GM21390 (cell line): Measurements from ENCODE around the gene RGL2.
"Not testable (repeated sequence)": the region's sequence is repeated elsewhere in the genome, so short reads cannot be mapped to it uniquely, and the experiment has no call there.

Experiments used
- ATAC-seq: cut with Tn5 transposase; IDR thresholded peaks from one replicate; pipeline ENCODE4 v1.9.1; 2021; ENCODE audit not compliant: unreplicated experiment

RGL2 gene

GRCh38 chr6:33273924-33274902 is 24.5 kb downstream of the RGL2 start:
- ATAC-seq = no peak

GRCh38 chr6:33273129-33273923 is 25.4 kb downstream of the RGL2 start:
- no peak for ATAC-seq

GRCh38 chr6:33272275-33273128 is 26.2 kb downstream of the RGL2 start:
- ATAC-seq = no peak

GRCh38 chr6:33271468-33272274 is 27.1 kb downstream of the RGL2 start, which contains the start of the genes RPS18 and VPS52:
Gene RPS18 (plus strand): TSS chr6:33272075. CDS start chr6:33272120, 45 bp downstream.
Gene VPS52 (minus strand): TSS chr6:33271876. CDS start chr6:33271675, 201 bp downstream.
- peak; percentile 67 for ATAC-seq

- no peak for ATAC-seq
Measured at GRCh38 chr6:33271117-33271467, 27.6 kb downstream of the RGL2 start.

- no peak for ATAC-seq
Measured at GRCh38 chr6:33264015-33264414, 34.7 kb downstream of the RGL2 start.

- ATAC-seq = not testable (repeated sequence)
Measured at GRCh38 chr6:33262490-33262889, 36.3 kb downstream of the RGL2 start.

GRCh38 chr6:33259032-33259431 is 39.7 kb downstream of the RGL2 start:
- no peak for ATAC-seq

GRCh38 chr6:33254591-33254990 is 44.2 kb downstream of the RGL2 start:
- ATAC-seq = no peak

- no peak for ATAC-seq
Measured at GRCh38 chr6:33252759-33253158, 46.0 kb downstream of the RGL2 start.

GRCh38 chr6:33251395-33252012 is 47.2 kb downstream of the RGL2 start:
- no peak for ATAC-seq

GRCh38 chr6:33250731-33251130 is 48.0 kb downstream of the RGL2 start:
- no peak for ATAC-seq

GRCh38 chr6:33249732-33250630 is 48.8 kb downstream of the RGL2 start:
- ATAC-seq = no peak

GRCh38 chr6:33248932-33249731 is 49.6 kb downstream of the RGL2 start:
- ATAC-seq = peak; percentile 87

GRCh38 chr6:33248643-33248931 is 50.2 kb downstream of the RGL2 start:
- ATAC-seq = no peak

- ATAC-seq = no peak
Measured at GRCh38 chr6:33247977-33248642, 50.6 kb downstream of the RGL2 start.

- no peak for ATAC-seq
Measured at GRCh38 chr6:33243476-33243875, 55.3 kb downstream of the RGL2 start.
